Activated naive CD4-positive, alpha-beta T cell treated with Interleukin-2 at 50 U/mL for 16 hours (primary cell): ENCODE data around the gene COX10.

Experiments used
- DNase-seq: peaks from one replicate; pipeline ENCODE4 v3.0.0-alpha.2; 2020

Gene COX10

GRCh38 chr17:14072881-14073280 lies 3.6 kb downstream of the COX10 start:
- DNase-seq: no peak

GRCh38 chr17:14078027-14078426 lies 8.7 kb downstream of the COX10 start:
- DNase-seq: no peak

DNA sequence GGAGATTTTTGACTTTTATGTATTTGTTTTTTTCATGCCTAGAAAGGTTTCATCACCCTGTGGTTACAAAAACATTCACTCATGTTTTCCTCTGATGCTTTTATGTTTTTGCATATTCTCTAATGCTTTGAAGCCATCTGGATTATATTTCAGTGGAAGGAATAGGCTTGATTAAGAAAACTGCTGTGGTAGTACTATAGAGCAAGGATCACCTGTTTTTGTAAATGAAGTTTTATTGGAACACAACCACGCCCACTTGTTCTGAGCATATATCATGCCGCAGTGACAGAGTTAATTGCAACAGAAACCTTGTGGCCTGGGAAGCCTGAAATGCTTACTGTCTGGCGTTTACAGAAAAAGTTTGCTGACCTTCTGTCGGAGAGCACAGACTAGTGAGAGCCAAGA lies 11.5 kb downstream of the COX10 start:
- DNase-seq: no peak

GRCh38 chr17:14082848-14083247 lies 13.5 kb downstream of the COX10 start:
- no peak for DNase-seq

- DNase-seq: no peak
Observed at GRCh38 chr17:14084955-14085354, 15.7 kb downstream of the COX10 start.

GRCh38 chr17:14086189-14086588 lies 16.9 kb downstream of the COX10 start:
- no peak for DNase-seq

DNA sequence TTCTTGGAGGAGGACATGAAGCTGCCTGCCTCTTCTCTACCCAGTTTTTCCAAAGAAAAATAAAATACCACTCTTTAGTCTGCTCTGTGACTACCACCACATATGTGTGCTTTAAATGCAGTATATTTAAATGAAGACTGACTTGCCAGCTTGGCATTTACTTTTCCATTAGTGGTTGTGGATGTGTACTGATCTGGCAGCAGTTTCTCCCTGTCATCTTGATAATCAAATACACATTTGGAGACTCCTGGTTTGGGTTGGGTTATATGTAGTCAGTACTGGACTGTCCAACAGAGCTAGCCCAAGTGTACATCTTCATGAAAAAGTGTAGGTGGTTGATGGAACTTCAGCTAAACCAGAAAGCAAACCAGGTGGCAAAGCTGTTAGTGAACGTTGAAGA lies 19.9 kb downstream of the COX10 start:
- DNase-seq: no peak

DNA sequence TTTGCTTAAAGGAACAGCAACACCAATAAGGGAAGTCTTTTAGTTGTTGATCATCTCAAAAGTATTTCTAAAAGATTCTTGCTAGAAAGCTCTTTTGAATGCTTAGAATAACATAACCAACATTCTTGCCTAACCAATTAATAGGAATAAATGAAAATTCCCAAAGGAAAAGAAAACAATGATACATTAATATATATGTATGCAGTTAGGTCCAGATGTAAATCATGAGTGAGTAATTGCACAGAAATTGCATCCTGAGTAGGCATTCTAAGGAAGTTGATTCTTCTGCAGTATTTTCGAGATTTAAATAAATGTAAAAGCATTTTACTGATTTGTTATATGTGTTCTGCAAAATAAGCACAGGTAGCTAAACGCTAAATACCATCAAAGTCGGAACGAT lies 22.1 kb downstream of the COX10 start:
- no peak for DNase-seq

GRCh38 chr17:14092808-14093207 lies 23.5 kb downstream of the COX10 start:
- no peak for DNase-seq

GRCh38 chr17:14094676-14095601 lies 25.6 kb downstream of the COX10 start:
- DNase-seq: no peak

- DNase-seq: no peak
Observed at GRCh38 chr17:14095631-14096030, 26.3 kb downstream of the COX10 start.

- DNase-seq: no peak
Observed at GRCh38 chr17:14098246-14098645, 28.9 kb downstream of the COX10 start.

DNA sequence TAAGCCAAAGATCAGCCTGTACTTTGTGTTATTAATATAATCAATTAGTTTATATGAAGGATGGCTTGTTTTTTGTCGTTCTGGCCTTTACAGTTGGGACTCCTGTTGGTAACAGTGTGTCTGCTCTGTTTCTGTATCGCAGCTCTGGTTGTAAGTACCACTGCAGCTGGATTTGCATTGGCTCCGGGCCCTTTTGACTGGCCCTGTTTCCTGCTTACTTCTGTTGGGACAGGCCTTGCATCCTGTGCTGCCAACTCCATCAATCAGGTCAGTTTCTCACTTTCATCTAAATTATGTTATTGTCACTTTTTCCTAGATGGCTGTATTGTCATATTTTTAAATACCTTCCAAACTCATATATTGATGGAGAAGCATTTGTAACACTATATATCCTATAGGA lies 32.7 kb downstream of the COX10 start:
- no peak for DNase-seq

- DNase-seq: no peak
Observed at GRCh38 chr17:14103836-14104235, 34.5 kb downstream of the COX10 start.

GRCh38 chr17:14104734-14105133 lies 35.4 kb downstream of the COX10 start:
- no peak for DNase-seq

DNA sequence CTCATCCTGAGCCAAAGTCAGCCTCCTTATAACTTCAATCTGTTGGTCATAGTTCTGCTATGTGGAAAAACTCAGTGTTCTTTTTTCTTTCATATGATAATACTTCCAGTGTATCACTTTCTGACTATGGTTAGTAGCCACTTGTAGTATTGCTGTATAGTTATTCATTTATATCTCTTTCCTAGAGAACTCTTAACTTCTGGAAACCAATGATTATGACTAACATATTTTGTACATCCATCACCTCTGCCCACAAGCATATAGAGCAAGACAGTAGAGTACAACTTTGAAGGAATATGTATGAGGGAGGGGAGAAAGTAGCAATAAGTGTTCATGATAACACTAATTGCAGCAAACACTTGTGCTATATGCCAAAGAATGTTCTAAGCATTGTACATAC lies 38.6 kb downstream of the COX10 start:
- no peak for DNase-seq

- no peak for DNase-seq
Observed at GRCh38 chr17:14112407-14112806, 43.1 kb downstream of the COX10 start.

- DNase-seq: no peak
Observed at GRCh38 chr17:14113137-14113536, 43.8 kb downstream of the COX10 start.

DNA sequence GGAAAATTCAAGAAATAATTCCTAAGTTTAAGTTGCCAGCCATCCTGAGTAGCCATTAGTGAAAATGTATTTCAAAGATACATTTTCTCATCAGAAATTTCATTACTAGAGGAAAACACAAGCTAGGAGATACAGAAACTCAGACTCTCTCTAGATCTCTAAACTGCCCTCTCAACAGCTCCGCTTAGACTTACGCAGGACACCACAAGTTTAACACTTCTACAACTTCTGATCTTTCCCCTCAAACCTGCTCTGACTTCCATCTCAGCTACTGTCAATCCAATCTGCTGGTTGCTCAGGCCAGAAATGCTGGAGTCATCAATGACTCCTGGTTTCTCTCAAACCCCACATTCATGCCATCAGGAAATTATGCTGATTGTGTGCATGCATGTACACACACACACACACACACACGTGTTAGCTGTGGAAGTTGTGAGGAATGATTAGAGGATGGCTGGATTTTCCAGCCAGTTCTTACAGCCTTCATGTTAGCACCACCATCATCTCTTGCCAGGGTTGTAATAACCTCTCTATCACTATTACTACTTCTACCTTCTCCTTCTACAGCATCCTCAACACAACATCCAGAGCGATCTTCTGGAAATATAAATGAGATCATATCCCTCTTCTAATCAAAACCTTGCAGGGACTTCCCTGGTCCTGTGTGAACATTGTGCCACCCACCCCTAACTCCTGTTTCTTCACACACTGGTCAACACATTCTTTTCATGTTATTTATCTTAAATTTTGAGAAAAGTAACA lies 47.1 kb downstream of the COX10 start:
- DNase-seq: no peak

DNA sequence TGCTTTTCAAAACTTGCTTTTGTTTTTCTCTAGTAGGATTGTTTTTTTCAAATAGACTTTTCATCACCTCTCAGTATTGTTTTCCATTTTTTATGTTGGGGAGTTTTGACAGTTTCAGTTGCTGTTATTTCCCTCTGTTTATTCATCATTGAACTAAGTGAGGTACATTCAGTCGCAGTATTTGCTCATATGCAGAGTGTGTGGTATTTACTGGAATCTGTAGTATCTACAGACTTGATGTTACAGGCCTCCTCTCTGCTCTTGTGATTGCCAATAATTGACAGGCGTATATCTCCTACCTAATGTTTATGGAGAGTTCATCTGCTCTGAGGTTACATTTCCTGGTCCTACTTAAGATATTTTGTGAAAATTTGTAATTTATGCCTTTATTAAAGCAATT lies 49.6 kb downstream of the COX10 start:
- DNase-seq: no peak

DNA sequence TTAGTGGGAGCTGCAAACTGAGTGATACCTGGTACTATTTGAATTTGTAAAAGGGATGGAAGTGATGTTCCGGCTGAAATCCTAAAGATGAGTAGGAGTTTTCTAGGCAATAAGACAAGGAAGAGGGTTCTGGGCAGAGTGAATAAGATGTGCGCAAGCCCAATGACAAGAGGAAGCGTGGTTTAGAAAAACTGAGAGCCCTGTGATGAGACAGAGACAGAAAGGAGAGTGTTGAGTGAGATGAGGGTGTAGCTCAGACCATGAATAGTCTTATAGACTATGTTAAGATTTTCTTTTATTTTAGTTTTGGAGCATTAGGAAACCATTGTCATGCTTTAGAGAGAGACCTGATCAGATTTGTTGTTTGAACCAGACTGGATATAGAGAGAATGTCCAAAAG lies 50.2 kb downstream of the COX10 start:
- no peak for DNase-seq

- DNase-seq: no peak
Observed at GRCh38 chr17:14121952-14122351, 52.6 kb downstream of the COX10 start.

- no peak for DNase-seq
Observed at GRCh38 chr17:14123619-14124278, 54.4 kb downstream of the COX10 start.

DNA sequence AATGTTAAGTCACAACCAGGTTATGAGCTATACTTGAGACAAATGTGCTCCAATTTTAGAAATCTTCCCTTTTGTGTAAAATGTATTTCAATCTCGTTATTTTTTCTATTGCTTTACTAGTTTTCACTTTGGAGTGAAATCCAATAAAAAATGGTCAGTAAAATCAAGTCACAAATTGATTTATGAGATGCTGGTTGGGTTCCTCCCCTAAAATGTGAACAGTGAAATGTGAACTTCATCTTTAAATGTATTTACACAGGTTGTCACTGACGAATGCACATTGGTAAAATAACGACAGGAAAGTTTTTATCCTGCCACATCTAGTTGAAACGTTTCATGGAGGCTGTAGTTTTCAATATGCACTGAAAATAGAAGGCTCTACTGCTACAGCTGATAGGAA lies 55.5 kb downstream of the COX10 start:
- DNase-seq: no peak
